Psoas muscle (tissue), 8 donors: ENCODE measurements around the gene PRSS22. TPM values are rescaled to one million over a fixed set of nuclear protein-coding genes. Genes with fewer than 3 reads are reported as not detected.

Experiments used
- ATAC-seq, 4 donors: fragments of 200-7000 bp; cut with Tn5 transposase; one replicate each; pipeline ENCODE4 v1.9.1; 2020; ENCODE audit warnings: moderate library complexity in 3 of 4, mild to moderate bottlenecking in 2 of 4
- DNase-seq, 2 donors: peaks; one replicate each; pipeline ENCODE4 v3.0.0-alpha.2; 2020
- H3K27ac ChIP-seq: fragments of 200-600 bp; one replicate; pipeline ENCODE4 v1.8.0; 2022
- H3K27me3 ChIP-seq, 3 donors: fragments of 200-600 bp in 1 of 3; one replicate each; pipeline versions ENCODE4 v1.6.1 to v1.8.0; 2013 to 2022; ENCODE audit warnings: low read length in 2 of 3, mild to moderate bottlenecking in 2 of 3, moderate library complexity in 1 of 3; ENCODE audit not compliant: insufficient read depth in 3 of 3
- H3K36me3 ChIP-seq, 2 donors: fragments of 200-600 bp in 1 of 2; one replicate each; pipeline versions ENCODE4 v1.6.1 to v1.8.0; 2013 to 2022; ENCODE audit warnings: low read depth in 1 of 2, mild to moderate bottlenecking in 1 of 2, moderate library complexity in 1 of 2; ENCODE audit not compliant: insufficient read depth in 1 of 2
- H3K4me1 ChIP-seq: fragments of 200-600 bp; one replicate; pipeline ENCODE4 v1.8.0; 2022
- H3K4me3 ChIP-seq: fragments of 200-600 bp; one replicate; pipeline ENCODE4 v1.8.0; 2022; ENCODE audit warnings: mild to moderate bottlenecking
- H3K9me3 ChIP-seq: fragments of 200-600 bp; one replicate; pipeline ENCODE4 v1.8.0; 2022
- CTCF ChIP-seq: fragments of 200-600 bp; IDR thresholded peaks from one replicate; pipeline ENCODE4 v1.8.0; 2022; ENCODE audit warnings: antibody characterized with exemption
- WGBS, 3 donors: extraction: QIAGEN DNeasy Blood & Tissue Kit; methylation state at CpG; one replicate each; pipeline versions ENCODE4 v1.1.6 to v1.1.7; 2013; 5-methylcytosine and 5-hydroxymethylcytosine counted together
- intact Hi-C, 2 donors: fragments of 100-400 bp; cut with DNase I; formaldehyde crosslinking; loops; one replicate each; pipeline versions ENCODE4 v1.11.0 to v1.14.2; 2022
- polyA plus RNA-seq, 3 donors: library from polyadenylated mRNA; stranded (reverse); fragments of 200-250 nt; gene quantifications; one replicate each; pipeline ENCODE4 v1.2.3, GENCODE V29; 2013
- total RNA-seq, 4 donors: library from RNA; stranded (reverse); fragmentation: NEBNext Ultra II Directional in 2 of 4; extraction: Animal tissue kit (Norgen Biotek cat#: 25700) in 2 of 4; gene quantifications; one replicate each; pipeline versions ENCODE4 v1.2.1 to v1.2.4, GENCODE V29; 2021 to 2023
- donor health status: healthy with polysubstance abuse.
- donor health status: DM: no; HTN: no; CAD: no; lungs with moderate emphysema.
- donor health status: Bipolar disorder and iron deficiency.
- donor health status: healthy.
- donor health status: DM: yes; HTN: yes; CAD: no.
- donor health status: DM: no; HTN: no; CAD: no.
- donor health status: DM: no; HTN: no; CAD: no.
- donor health status: DM: yes; HTN: yes; CAD: no.

PRSS22 gene
- total and polyA plus RNA-seq, 7 donors = 0.07 to 0.20 (median 0.13) TPM; not detected in 4

GRCh38 chr16:2858245-2859025, 465 bp upstream of the PRSS22 start:
- H3K27ac ChIP-seq = no peak overlapping the region
- H3K4me3 ChIP-seq = no peak overlapping the region
- peak in 1 of 2 donors; percentile 37 for DNase-seq
- H3K9me3 ChIP-seq = peaks cover 8% of the 10 kb centered on the region
- no peak for ATAC-seq
- H3K36me3 ChIP-seq = no peaks in the 10 kb centered on the region
- intact Hi-C loops = no loop called here
- peaks cover 0 to 56% (median 25%) of the 10 kb centered on the region in 3 donors for H3K27me3 ChIP-seq
- 18 to 21% (median 19%) methylated on average over 19 to 23 of the region's 23 CpGs for WGBS, 3 donors
- H3K4me1 ChIP-seq = no peaks in the 10 kb centered on the region
- TF ChIP-seq CTCF = no peak

GRCh38 chr16:2856686-2857450, 1.1 kb downstream of the PRSS22 start:
- no peak overlapping the region for H3K27ac ChIP-seq
- no peaks in the 10 kb centered on the region for H3K4me1 ChIP-seq
- intact Hi-C loops = no loop called here
- H3K9me3 ChIP-seq = peaks cover 8% of the 10 kb centered on the region
- H3K27me3 ChIP-seq = peaks cover 0 to 69% (median 38%) of the 10 kb centered on the region in 3 donors
- peak in 1 of 2 donors; percentile 28 for DNase-seq
- no peaks in the 10 kb centered on the region for H3K36me3 ChIP-seq
- ATAC-seq = no peak
- TF ChIP-seq CTCF = no peak
- 75 to 80% (median 79%) methylated on average over 15 to 24 of the region's 24 CpGs for WGBS, 3 donors
- no peak overlapping the region for H3K4me3 ChIP-seq

DNA sequence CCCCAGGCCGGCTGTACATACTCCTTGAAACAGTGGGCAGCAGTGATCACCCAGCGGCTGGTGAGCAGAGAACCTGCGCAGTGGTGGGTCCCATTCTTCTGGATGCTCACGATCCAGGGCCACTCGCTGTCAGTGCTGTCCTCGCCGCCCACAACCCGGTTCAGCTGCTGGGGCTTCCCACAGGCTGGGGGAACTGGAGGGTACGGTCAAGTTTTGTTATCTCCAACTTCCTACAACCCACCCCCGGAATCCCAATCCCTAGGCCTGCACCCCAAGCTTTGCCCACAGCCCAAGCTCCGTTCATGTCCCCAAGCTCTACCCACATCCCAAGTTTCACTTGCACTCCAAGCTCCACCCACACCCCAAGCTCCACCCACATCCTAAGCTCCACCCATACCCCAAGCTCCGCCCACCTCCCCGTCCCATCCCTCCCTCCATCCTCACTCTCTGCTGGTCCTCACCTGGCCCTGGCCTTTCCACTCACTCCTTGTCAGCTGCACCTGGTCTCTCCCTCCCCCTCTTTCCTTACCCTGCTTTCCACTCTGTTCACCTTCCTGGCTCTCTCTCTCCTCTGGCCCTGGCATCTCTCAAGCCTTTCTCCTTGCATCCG, 1.8 kb downstream of the PRSS22 start:
- Histone ChIP-seq H3K27me3 (peaks cover 0 to 72% (median 40%) of the 10 kb centered on the region in 3 donors), H3K9me3 (peaks cover 8% of the 10 kb centered on the region), H3K27ac (no peak overlapping the region), H3K36me3 (no peaks in the 10 kb centered on the region), H3K4me3 (no peak overlapping the region), H3K4me1 (no peaks in the 10 kb centered on the region)
- TF ChIP-seq CTCF = no peak
- ATAC-seq = no peak
- intact Hi-C loops = no loop called here
- WGBS, 3 donors = 77 to 78% (median 78%) methylated on average over 13 to 14 of the region's 14 CpGs
- peak in 1 of 2 donors; percentile 39 for DNase-seq

DNA sequence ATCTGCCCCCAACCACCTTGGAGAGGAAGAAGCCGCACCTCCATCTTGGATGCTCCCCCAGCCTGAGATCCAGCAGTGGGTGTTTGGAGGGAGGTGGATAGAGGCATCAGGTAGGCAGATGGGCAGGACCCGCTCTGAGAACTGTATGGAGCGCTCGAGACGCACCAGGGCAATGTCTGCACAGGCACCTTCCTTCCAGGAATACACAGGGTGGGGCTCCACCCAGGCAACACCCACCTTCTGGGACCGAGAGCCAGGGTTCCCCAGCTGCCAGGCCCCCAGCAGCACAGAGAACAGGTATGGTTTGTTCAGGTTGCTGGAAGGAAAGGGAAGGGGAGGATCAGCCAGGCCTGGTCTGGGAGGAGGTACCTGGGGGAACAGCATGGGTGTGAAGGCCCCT, 2.4 kb downstream of the PRSS22 start:
- ATAC-seq = no peak
- H3K9me3 ChIP-seq = peaks cover 8% of the 10 kb centered on the region
- H3K4me3 ChIP-seq = no peak overlapping the region
- no peak for TF ChIP-seq CTCF
- peaks cover 0 to 68% (median 37%) of the 10 kb centered on the region in 3 donors for H3K27me3 ChIP-seq
- no peaks in the 10 kb centered on the region for H3K4me1 ChIP-seq
- 71 to 83% (median 80%) methylated on average over 6 of the region's 6 CpGs for WGBS, 3 donors
- DNase-seq = peak in 1 of 2 donors; percentile 19
- H3K36me3 ChIP-seq = no peaks in the 10 kb centered on the region
- no peak overlapping the region for H3K27ac ChIP-seq
- intact Hi-C loops = no loop called here
